ENCODE data around the gene APOBEC3H.

DNA sequence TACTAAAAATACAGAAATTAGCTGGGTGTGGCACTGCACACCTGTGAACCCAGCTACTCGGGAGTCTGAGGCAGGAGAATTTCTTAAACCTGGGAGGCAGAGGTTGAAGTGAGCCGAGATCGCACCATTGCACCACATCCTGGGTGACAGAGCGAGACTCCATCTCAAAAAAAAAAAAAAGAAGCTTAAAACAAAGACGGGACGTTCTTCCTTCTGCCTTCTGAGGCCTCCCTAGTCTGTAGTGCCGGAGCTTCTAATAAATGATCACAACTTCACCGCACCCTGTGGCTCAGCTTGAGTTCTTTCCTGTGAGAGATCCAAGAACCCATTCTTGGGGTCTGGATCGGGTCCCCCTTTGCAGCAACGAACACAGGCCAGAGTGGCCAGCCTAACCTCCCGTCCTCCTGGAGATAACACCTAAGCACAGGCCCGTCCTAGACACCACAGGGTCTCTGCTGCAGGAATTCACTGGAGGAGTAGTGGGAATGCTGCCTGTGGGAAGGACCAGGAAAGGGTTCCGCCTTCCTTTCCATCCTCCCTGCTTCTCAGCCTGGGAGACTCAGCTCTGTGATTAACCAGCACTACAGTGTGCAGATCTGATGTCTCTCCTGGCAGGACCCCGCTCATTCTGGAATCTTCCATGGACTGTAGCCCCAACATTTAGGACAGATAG is 2.2 kb upstream of the APOBEC3H start:
- TF ChIP-seq, protein P1, sequence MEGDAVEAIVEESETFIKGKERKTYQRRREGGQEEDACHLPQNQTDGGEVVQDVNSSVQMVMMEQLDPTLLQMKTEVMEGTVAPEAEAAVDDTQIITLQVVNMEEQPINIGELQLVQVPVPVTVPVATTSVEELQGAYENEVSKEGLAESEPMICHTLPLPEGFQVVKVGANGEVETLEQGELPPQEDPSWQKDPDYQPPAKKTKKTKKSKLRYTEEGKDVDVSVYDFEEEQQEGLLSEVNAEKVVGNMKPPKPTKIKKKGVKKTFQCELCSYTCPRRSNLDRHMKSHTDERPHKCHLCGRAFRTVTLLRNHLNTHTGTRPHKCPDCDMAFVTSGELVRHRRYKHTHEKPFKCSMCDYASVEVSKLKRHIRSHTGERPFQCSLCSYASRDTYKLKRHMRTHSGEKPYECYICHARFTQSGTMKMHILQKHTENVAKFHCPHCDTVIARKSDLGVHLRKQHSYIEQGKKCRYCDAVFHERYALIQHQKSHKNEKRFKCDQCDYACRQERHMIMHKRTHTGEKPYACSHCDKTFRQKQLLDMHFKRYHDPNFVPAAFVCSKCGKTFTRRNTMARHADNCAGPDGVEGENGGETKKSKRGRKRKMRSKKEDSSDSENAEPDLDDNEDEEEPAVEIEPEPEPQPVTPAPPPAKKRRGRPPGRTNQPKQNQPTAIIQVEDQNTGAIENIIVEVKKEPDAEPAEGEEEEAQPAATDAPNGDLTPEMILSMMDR (optimal IDR thresholded peaks at IDR 0.05 in 1 of 3, IDR thresholded peaks at IDR 0.05 in 1 of 3, conservative IDR thresholded peaks at IDR 0.05 in 1 of 3; ENCODE audit: extremely low read depth in 1 of 3, insufficient read depth in 2 of 3, low read length in 3 of 3): no peak
- no peak for TF ChIP-seq EZH2 (IDR thresholded peaks at IDR 0.05; ENCODE audit: low read length)
